SU-DHL-6 (cell line): Measurements from ENCODE around the gene GLUD1.
"Not testable (repeated sequence)": the region's sequence is repeated elsewhere in the genome, so short reads cannot be mapped to it uniquely, and the experiment has no call there.

ENCODE experiments used
- H2AFZ ChIP-seq: fragments of 200-600 bp; sonication (generic); 2 replicates; pipeline ENCODE4 v1.6.1; 2014; ENCODE audit warnings: low read depth, mild to moderate bottlenecking, moderate library complexity, mixed read lengths, antibody characterized with exemption, low read length; ENCODE audit not compliant: severe bottlenecking
- H3F3A ChIP-seq: fragments of 200-600 bp; shearing (Covaris generic); 2 replicates; pipeline ENCODE4 v1.6.0; 2016; ENCODE audit warnings: antibody characterized with exemption, mild to moderate bottlenecking; ENCODE audit not compliant: insufficient read depth
- H3K27ac ChIP-seq: fragments of 200-600 bp; sonication (generic); 2 replicates; pipeline ENCODE4 v1.5.1; 2016; ENCODE audit warnings: low read depth, mild to moderate bottlenecking, low read length, moderate library complexity, mixed read lengths
- H3K27me3 ChIP-seq: fragments of 200-600 bp; sonication (generic), shearing (Covaris generic); 2 replicates; pipeline ENCODE4 v1.6.0; 2014; ENCODE audit warnings: mild to moderate bottlenecking, low read length
- H3K36me3 ChIP-seq: fragments of 200-600 bp; sonication (generic); 2 replicates; pipeline ENCODE4 v1.6.1; 2014; ENCODE audit warnings: mild to moderate bottlenecking, low read length, mixed read lengths
- H3K4me2 ChIP-seq: fragments of 300-600, 200-600 bp; shearing (Covaris generic), sonication (generic); 2 replicates; pipeline ENCODE4 v1.6.0; 2014; ENCODE audit warnings: low read length, low read depth, mild to moderate bottlenecking; ENCODE audit not compliant: poor library complexity, severe bottlenecking
- H3K4me3 ChIP-seq: fragments of 200-600 bp; sonication (generic); 2 replicates; pipeline ENCODE4 v1.5.1; 2014; ENCODE audit warnings: antibody characterized with exemption, low read length, mild to moderate bottlenecking, mixed read lengths; ENCODE audit not compliant: insufficient read depth, poor library complexity, severe bottlenecking
- H3K79me2 ChIP-seq: fragments of 200-600 bp; sonication (generic); 2 replicates; pipeline ENCODE4 v1.6.1; 2014; ENCODE audit warnings: mild to moderate bottlenecking, low read length, moderate library complexity; ENCODE audit not compliant: insufficient read depth
- H3K9ac ChIP-seq: fragments of 200-600 bp; sonication (generic); 2 replicates; pipeline ENCODE4 v1.7.0; 2014; ENCODE audit warnings: mild to moderate bottlenecking, low read length
- H3K9me2 ChIP-seq: fragments of 200-600 bp; sonication (generic); replicated peaks from 2 replicates; pipeline ENCODE4 v1.6.1; 2014; ENCODE audit warnings: low read length; ENCODE audit not compliant: insufficient read depth
- H3K9me3 ChIP-seq: fragments of 200-600 bp; sonication (generic); 2 replicates; pipeline ENCODE4 v1.6.1; 2014; ENCODE audit warnings: low read length, mixed read lengths; ENCODE audit not compliant: insufficient read depth
- H4K20me1 ChIP-seq: fragments of 200-600 bp; sonication (generic); 2 replicates; pipeline ENCODE4 v1.6.1; 2014; ENCODE audit warnings: low read depth, mild to moderate bottlenecking, antibody characterized with exemption, low read length, moderate library complexity, mixed read lengths
- CTCF ChIP-seq: fragments of 200-600 bp; sonication (generic); IDR thresholded peaks from one replicate; pipeline ENCODE4 v1.5.1; 2017; ENCODE audit warnings: antibody characterized with exemption, mild to moderate bottlenecking, low read length, moderate library complexity; ENCODE audit not compliant: insufficient read depth, poor library complexity, severe bottlenecking
- EZH2phosphoT487 ChIP-seq: fragments of 200-600 bp; sonication (generic), shearing (Covaris generic); conservative IDR thresholded peaks from 2 replicates; pipeline ENCODE4 v1.6.1; 2018; ENCODE audit warnings: mild to moderate bottlenecking, antibody characterized with exemption, low read length, moderate library complexity, mixed read lengths

GLUD1 gene

GRCh38 chr10:87127607-87128156 is 33.0 kb upstream of the GLUD1 start:
- not testable (repeated sequence) for H3K4me3 ChIP-seq, H3K36me3 ChIP-seq, H3K9ac ChIP-seq, H3K79me2 ChIP-seq, H3K9me3 ChIP-seq, H3K27me3 ChIP-seq, H3F3A ChIP-seq, H3K27ac ChIP-seq, H2AFZ ChIP-seq, H3K9me2 ChIP-seq, H3K4me2 ChIP-seq, H4K20me1 ChIP-seq

- H3K9me3 ChIP-seq, H4K20me1 ChIP-seq, H3K9ac ChIP-seq, H3K27ac ChIP-seq, H3K4me2 ChIP-seq, H3K9me2 ChIP-seq, H3F3A ChIP-seq, H2AFZ ChIP-seq, H3K4me3 ChIP-seq, H3K79me2 ChIP-seq, H3K36me3 ChIP-seq, H3K27me3 ChIP-seq: not testable (repeated sequence)
Observed at GRCh38 chr10:87127048-87127447, 32.4 kb upstream of the GLUD1 start.

- not testable (repeated sequence) for H2AFZ ChIP-seq, H3K79me2 ChIP-seq, H3K36me3 ChIP-seq, H3K4me2 ChIP-seq, H3K27me3 ChIP-seq, H3K4me3 ChIP-seq, H4K20me1 ChIP-seq, H3K9me3 ChIP-seq, H3K27ac ChIP-seq, H3K9me2 ChIP-seq, H3F3A ChIP-seq, H3K9ac ChIP-seq
Observed at GRCh38 chr10:87123351-87123750, 28.7 kb upstream of the GLUD1 start.

GRCh38 chr10:87119029-87119428 is 24.4 kb upstream of the GLUD1 start:
- not testable (repeated sequence) for H3K79me2 ChIP-seq, H3F3A ChIP-seq, H3K9me2 ChIP-seq, H3K9ac ChIP-seq, H3K4me2 ChIP-seq, H2AFZ ChIP-seq, H3K36me3 ChIP-seq, H3K27ac ChIP-seq, H3K4me3 ChIP-seq, H3K9me3 ChIP-seq, H3K27me3 ChIP-seq, H4K20me1 ChIP-seq

GRCh38 chr10:87118122-87118521 is 23.5 kb upstream of the GLUD1 start:
- H3K9me2 ChIP-seq, H3K4me2 ChIP-seq, H4K20me1 ChIP-seq, H3K4me3 ChIP-seq, H3K36me3 ChIP-seq, H3K27ac ChIP-seq, H3K9ac ChIP-seq, H3K79me2 ChIP-seq, H3K9me3 ChIP-seq, H2AFZ ChIP-seq, H3F3A ChIP-seq, H3K27me3 ChIP-seq: not testable (repeated sequence)

- H3K27ac ChIP-seq, result no peak overlapping the region
- H3K9me2 ChIP-seq, result no peaks in the 10 kb centered on the region
- H3K27me3 ChIP-seq, result no peaks in the 10 kb centered on the region
- H3F3A ChIP-seq, result no peaks in the 10 kb centered on the region
- H2AFZ ChIP-seq, result no peak overlapping the region
- H3K36me3 ChIP-seq, result peaks cover 11% of the 10 kb centered on the region; the same call in 1 of the 2 replicates
- no peak overlapping the region for H3K9ac ChIP-seq
- H3K9me3 ChIP-seq, result no peaks in the 10 kb centered on the region
- H3K4me3 ChIP-seq, result no peak overlapping the region
- no peak overlapping the region for H3K4me2 ChIP-seq
- TF ChIP-seq EZH2phosphoT487, result no peak
- TF ChIP-seq CTCF, result no peak
- no peaks in the 10 kb centered on the region for H4K20me1 ChIP-seq
- H3K79me2 ChIP-seq, result 0 out of 2 replicates have a peak, but pooled peaks cover 7% of the 10 kb centered on the region
Observed at GRCh38 chr10:87105446-87106124, 10.9 kb upstream of the GLUD1 start.

GRCh38 chr10:87104727-87105126 is 10.1 kb upstream of the GLUD1 start:
- H3K4me2 ChIP-seq, H3K79me2 ChIP-seq, H3K9me2 ChIP-seq, H3K9ac ChIP-seq, H3K27ac ChIP-seq, H2AFZ ChIP-seq, H3F3A ChIP-seq, H3K27me3 ChIP-seq, H3K9me3 ChIP-seq, H4K20me1 ChIP-seq, H3K4me3 ChIP-seq: not testable (repeated sequence)
- H3K36me3 ChIP-seq, result peaks cover 15% of the 10 kb centered on the region; the same call in 1 of the 2 replicates
